GM12878 (cell line): ENCODE results near the gene CD8B.
"Not testable (repeated sequence)": the region's sequence is repeated elsewhere in the genome, so short reads cannot be mapped to it uniquely, and the experiment has no call there.

Experiments
- CTCF ChIP-seq, 3 experiments: IDR thresholded peaks in 2 of 3; conservative IDR thresholded peaks in 1 of 3; 2 replicates each; pipeline ENCODE4 v1.5.1; 2011; ENCODE audit warnings: low read depth in 3 of 3, low read length in 3 of 3, mild to moderate bottlenecking in 3 of 3, control low read depth in 2 of 3, moderate library complexity in 2 of 3, inconsistent platforms in 1 of 3, mixed read lengths in 1 of 3; ENCODE audit not compliant: control insufficient read depth in 2 of 3, insufficient read depth in 1 of 3; ENCODE audit errors: extremely low read depth in 1 of 3
- CUX1 ChIP-seq: IDR thresholded peaks from 2 replicates; pipeline ENCODE4 v1.6.1; 2012; ENCODE audit warnings: improper control_type of control experiment, low read depth, low read length; ENCODE audit not compliant: insufficient replicate concordance

- not testable (repeated sequence) for TF ChIP-seq CTCF (IDR thresholded peaks at IDR 0.05 in 2 of 3, conservative IDR thresholded peaks at IDR 0.05 in 1 of 3; ENCODE audit: control insufficient read depth in 2 of 3, extremely low read depth in 1 of 3, insufficient read depth in 1 of 3, low read depth in 3 of 3, low read length in 3 of 3); CUX1
These were observed 7.3 kb upstream of the CD8B start for GRCh38 chr2:86868895-86869468.
